ENCODE data around the gene SNX15.

SNX15 gene

DNA sequence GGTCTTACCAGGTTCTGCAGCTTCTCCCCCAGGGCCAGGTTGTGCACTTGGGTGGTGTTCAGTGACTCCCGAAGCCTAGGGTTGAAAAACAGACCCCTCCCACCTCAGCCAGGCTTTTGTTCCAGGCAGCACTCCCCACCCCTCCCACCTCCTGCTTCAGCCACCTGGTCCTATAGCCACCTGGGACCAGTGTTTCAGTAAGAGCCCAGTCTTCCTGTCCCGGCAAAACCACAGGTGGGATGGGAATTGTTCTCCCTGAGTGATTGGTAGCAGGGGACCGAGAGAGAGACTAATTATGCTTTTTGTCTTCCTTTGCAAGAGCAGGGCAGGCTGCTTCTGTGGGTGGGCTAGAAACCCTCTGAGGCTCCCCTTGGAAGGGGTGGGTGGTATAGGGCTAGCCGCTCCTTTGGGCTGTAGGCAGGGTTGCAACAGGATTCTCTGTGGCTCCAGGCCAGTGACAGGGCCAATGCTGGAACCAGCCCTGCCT, 39.6 kb downstream of the SNX15 start:
- Histone ChIP-seq H3K9me3 (ENCODE audit: insufficient read depth, low read depth, low read length) (no peaks in the 10 kb centered on the region), H3K4me1 (ENCODE audit: insufficient read depth, low read length, poor library complexity, severe bottlenecking) (no peaks in the 10 kb centered on the region), H3K9ac (ENCODE audit: low read depth, low read length, poor library complexity, severe bottlenecking) (no peak overlapping the region), H3K9me2 (replicated peaks; ENCODE audit: low read depth, low read length) (no peaks in the 10 kb centered on the region), H3K79me2 (ENCODE audit: insufficient read depth, low read length) (no peaks in the 10 kb centered on the region), H4K20me1 (ENCODE audit: insufficient read depth, low read length, poor library complexity, severe bottlenecking) (no peaks in the 10 kb centered on the region), H3K27me3 (ENCODE audit: insufficient read depth, low read length, poor library complexity, severe bottlenecking) (no peaks in the 10 kb centered on the region), H3F3A (ENCODE audit: low read depth) (no peaks in the 10 kb centered on the region), H3K4me3 (ENCODE audit: low read length, poor library complexity, severe bottlenecking) (no peak overlapping the region), H2AFZ (ENCODE audit: low read length) (no peak overlapping the region), H3K36me3 (ENCODE audit: insufficient read depth, low read length) (no peaks in the 10 kb centered on the region), H3K4me2 (ENCODE audit: low read depth, low read length, poor library complexity, severe bottlenecking) (no peak overlapping the region)
- no peak for TF ChIP-seq EZH2phosphoT487 (IDR thresholded peaks at IDR 0.05; ENCODE audit: borderline replicate concordance)
- TF ChIP-seq, protein P1, sequence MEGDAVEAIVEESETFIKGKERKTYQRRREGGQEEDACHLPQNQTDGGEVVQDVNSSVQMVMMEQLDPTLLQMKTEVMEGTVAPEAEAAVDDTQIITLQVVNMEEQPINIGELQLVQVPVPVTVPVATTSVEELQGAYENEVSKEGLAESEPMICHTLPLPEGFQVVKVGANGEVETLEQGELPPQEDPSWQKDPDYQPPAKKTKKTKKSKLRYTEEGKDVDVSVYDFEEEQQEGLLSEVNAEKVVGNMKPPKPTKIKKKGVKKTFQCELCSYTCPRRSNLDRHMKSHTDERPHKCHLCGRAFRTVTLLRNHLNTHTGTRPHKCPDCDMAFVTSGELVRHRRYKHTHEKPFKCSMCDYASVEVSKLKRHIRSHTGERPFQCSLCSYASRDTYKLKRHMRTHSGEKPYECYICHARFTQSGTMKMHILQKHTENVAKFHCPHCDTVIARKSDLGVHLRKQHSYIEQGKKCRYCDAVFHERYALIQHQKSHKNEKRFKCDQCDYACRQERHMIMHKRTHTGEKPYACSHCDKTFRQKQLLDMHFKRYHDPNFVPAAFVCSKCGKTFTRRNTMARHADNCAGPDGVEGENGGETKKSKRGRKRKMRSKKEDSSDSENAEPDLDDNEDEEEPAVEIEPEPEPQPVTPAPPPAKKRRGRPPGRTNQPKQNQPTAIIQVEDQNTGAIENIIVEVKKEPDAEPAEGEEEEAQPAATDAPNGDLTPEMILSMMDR (conservative IDR thresholded peaks at IDR 0.05; ENCODE audit: low read length), result no peak

DNA sequence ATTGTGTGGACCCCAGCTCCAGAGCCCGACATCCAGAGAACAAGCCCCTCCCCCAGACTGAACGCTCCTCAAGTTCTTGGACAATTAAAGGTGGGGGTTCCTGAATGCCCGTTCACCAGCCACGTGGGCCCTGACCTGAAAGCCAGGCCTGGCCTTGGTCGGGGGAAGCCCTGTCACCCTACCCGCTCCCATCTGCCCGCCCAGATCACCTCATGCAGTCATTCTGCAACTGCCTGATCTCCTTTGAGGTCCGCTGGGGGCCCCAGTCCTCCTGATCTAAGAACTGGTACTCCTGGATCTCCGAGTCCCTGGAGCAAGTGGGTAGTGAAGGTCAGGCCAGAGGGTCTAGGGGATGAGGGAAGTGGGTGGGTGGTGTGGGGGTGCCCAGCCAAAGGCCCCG, 40.2 kb downstream of the SNX15 start:
- Histone ChIP-seq H3F3A (ENCODE audit: low read depth) (no peaks in the 10 kb centered on the region), H3K4me3 (ENCODE audit: low read length, poor library complexity, severe bottlenecking) (no peak overlapping the region), H4K20me1 (ENCODE audit: insufficient read depth, low read length, poor library complexity, severe bottlenecking) (no peaks in the 10 kb centered on the region), H2AFZ (ENCODE audit: low read length) (no peak overlapping the region), H3K9me2 (replicated peaks; ENCODE audit: low read depth, low read length) (no peaks in the 10 kb centered on the region), H3K4me2 (ENCODE audit: low read depth, low read length, poor library complexity, severe bottlenecking) (no peak overlapping the region), H3K36me3 (ENCODE audit: insufficient read depth, low read length) (no peaks in the 10 kb centered on the region), H3K27me3 (ENCODE audit: insufficient read depth, low read length, poor library complexity, severe bottlenecking) (no peaks in the 10 kb centered on the region), H3K9me3 (ENCODE audit: insufficient read depth, low read depth, low read length) (no peaks in the 10 kb centered on the region), H3K4me1 (ENCODE audit: insufficient read depth, low read length, poor library complexity, severe bottlenecking) (no peaks in the 10 kb centered on the region), H3K79me2 (ENCODE audit: insufficient read depth, low read length) (no peaks in the 10 kb centered on the region), H3K9ac (ENCODE audit: low read depth, low read length, poor library complexity, severe bottlenecking) (no peak overlapping the region)
- no peak for TF ChIP-seq EZH2phosphoT487 (IDR thresholded peaks at IDR 0.05; ENCODE audit: borderline replicate concordance)
- TF ChIP-seq, protein P1 (conservative IDR thresholded peaks at IDR 0.05; ENCODE audit: low read length), result no peak

DNA sequence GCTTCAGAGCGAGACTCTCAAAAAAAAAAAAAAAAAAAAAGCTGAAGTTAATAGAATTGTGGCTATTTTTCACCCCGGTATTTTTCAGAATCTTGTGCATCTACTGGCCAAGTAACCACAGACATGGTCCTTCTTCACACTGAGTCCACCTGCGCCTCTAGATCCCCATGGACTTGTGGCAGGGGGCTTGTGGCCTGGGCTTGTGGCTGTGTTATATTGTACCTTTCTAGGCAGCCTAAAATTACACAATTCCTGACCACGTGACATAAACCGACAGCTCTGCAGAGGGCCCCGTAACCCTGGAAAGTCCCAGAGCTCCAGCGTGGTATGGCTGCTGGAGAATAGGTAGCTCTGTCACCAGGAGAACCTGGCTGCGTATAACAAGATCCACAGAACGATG, 42.0 kb downstream of the SNX15 start:
- TF ChIP-seq EZH2phosphoT487 (IDR thresholded peaks at IDR 0.05; ENCODE audit: borderline replicate concordance), result no peak
- TF ChIP-seq, protein P1 (conservative IDR thresholded peaks at IDR 0.05; ENCODE audit: low read length), result no peak
- H3K79me2 ChIP-seq (ENCODE audit: insufficient read depth, low read length), result no peaks in the 10 kb centered on the region
- H3K4me2 ChIP-seq (ENCODE audit: low read depth, low read length, poor library complexity, severe bottlenecking), result no peak overlapping the region

More for the DNA sequence above, 42.0 kb downstream of the SNX15 start:
- Histone ChIP-seq H2AFZ (ENCODE audit: low read length) (no peak overlapping the region), H4K20me1 (ENCODE audit: insufficient read depth, low read length, poor library complexity, severe bottlenecking) (no peaks in the 10 kb centered on the region), H3K4me3 (ENCODE audit: low read length, poor library complexity, severe bottlenecking) (no peak overlapping the region), H3K27me3 (ENCODE audit: insufficient read depth, low read length, poor library complexity, severe bottlenecking) (no peaks in the 10 kb centered on the region), H3F3A (ENCODE audit: low read depth) (no peaks in the 10 kb centered on the region), H3K4me1 (ENCODE audit: insufficient read depth, low read length, poor library complexity, severe bottlenecking) (no peaks in the 10 kb centered on the region), H3K9ac (ENCODE audit: low read depth, low read length, poor library complexity, severe bottlenecking) (no peak overlapping the region), H3K9me2 (replicated peaks; ENCODE audit: low read depth, low read length) (no peaks in the 10 kb centered on the region), H3K36me3 (ENCODE audit: insufficient read depth, low read length) (no peaks in the 10 kb centered on the region), H3K9me3 (ENCODE audit: insufficient read depth, low read depth, low read length) (no peaks in the 10 kb centered on the region)

Measured in Loucy (cell line).